GM19372 (cell line): ENCODE results near the gene KLHDC3.
A peak's percentile ranks its signal among the peaks of the same experiment; 100 is the strongest.
"Not testable (repeated sequence)": the region's sequence is repeated elsewhere in the genome, so short reads cannot be mapped to it uniquely, and the experiment has no call there.

Source experiments
- ATAC-seq: cut with Tn5 transposase; IDR thresholded peaks from one replicate; pipeline ENCODE4 v1.9.1; 2021; ENCODE audit warnings: mild to moderate bottlenecking, low read depth, moderate library complexity; ENCODE audit not compliant: unreplicated experiment

Gene KLHDC3

GRCh38 chr6:43021270-43022047 lies 7.4 kb downstream of the KLHDC3 start, which contains the start of gene RRP36:
Gene RRP36, plus strand, starts transcription at chr6:43021623. Its CDS starts 32 bp downstream, at chr6:43021655.
- ATAC-seq = peak; percentile 70

- ATAC-seq = no peak
These were observed 10.4 kb downstream of the KLHDC3 start for GRCh38 chr6:43024436-43024835.

- no peak for ATAC-seq
These were observed 12.3 kb downstream of the KLHDC3 start for GRCh38 chr6:43026365-43026764.

GRCh38 chr6:43029120-43029519 lies 15.1 kb downstream of the KLHDC3 start:
- ATAC-seq = no peak

GRCh38 chr6:43032326-43032725 lies 18.3 kb downstream of the KLHDC3 start:
- ATAC-seq = no peak

GRCh38 chr6:43033496-43034189 lies 19.6 kb downstream of the KLHDC3 start:
- ATAC-seq = no peak

GRCh38 chr6:43034190-43034525 lies 20.1 kb downstream of the KLHDC3 start:
- no peak for ATAC-seq

- ATAC-seq = no peak
These were observed 21.6 kb downstream of the KLHDC3 start for GRCh38 chr6:43035495-43036194.

GRCh38 chr6:43036712-43037111 lies 22.7 kb downstream of the KLHDC3 start:
- no peak for ATAC-seq

GRCh38 chr6:43037197-43037596 lies 23.1 kb downstream of the KLHDC3 start:
- ATAC-seq = no peak

GRCh38 chr6:43037706-43038105 lies 23.7 kb downstream of the KLHDC3 start:
- ATAC-seq = no peak

- no peak for ATAC-seq
These were observed 24.7 kb downstream of the KLHDC3 start for GRCh38 chr6:43038727-43039126.

- no peak for ATAC-seq
These were observed 26.7 kb downstream of the KLHDC3 start for GRCh38 chr6:43040542-43041257.

- ATAC-seq = not testable (repeated sequence)
These were observed 27.4 kb downstream of the KLHDC3 start for GRCh38 chr6:43041475-43041874.

- ATAC-seq = no peak
These were observed 29.3 kb downstream of the KLHDC3 start for GRCh38 chr6:43043310-43043709.

GRCh38 chr6:43045371-43045930 lies 31.4 kb downstream of the KLHDC3 start:
- ATAC-seq = no peak

GRCh38 chr6:43047998-43048397 lies 33.9 kb downstream of the KLHDC3 start:
- no peak for ATAC-seq

- ATAC-seq = no peak
These were observed 36.9 kb downstream of the KLHDC3 start for GRCh38 chr6:43050981-43051380.

- no peak for ATAC-seq
These were observed 38.3 kb downstream of the KLHDC3 start for GRCh38 chr6:43052225-43052841.
